Measurements from ENCODE around the gene SERPINE2.

The SERPINE2 gene

DNA sequence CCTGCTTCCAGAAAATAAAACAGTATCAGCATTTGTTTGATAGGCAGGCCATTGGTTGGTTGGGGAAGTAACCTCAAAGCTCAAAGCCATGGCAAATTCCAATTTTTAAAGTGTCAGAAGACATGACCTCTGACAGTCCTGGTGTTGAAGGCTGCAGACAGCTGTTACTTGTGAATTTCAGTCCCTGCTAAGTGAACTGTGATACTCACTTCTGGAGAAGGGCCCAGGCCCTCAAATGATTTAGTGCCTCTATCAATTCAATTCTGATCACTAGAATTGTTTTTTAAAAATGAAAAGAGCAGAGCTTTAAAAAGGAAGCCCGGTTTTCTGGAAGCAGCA lies 58.7 kb downstream of the SERPINE2 start:
- Histone ChIP-seq H4K5ac (ENCODE audit: low read length) (no peak overlapping the region), H2BK15ac (replicated peaks; ENCODE audit: low read depth) (no peak overlapping the region), H3K4me2 (ENCODE audit: low read length) (no peak overlapping the region), H3K79me1 (ENCODE audit: low read length) (no peaks in the 10 kb centered on the region), H3K4ac (ENCODE audit: low read depth, low read length) (no peak overlapping the region), H3K27ac (ENCODE audit: low read depth, low read length) (no peak overlapping the region), H2BK120ac (ENCODE audit: low read depth, low read length) (no peak overlapping the region), H3K79me2 (ENCODE audit: control insufficient read depth, insufficient read depth, low read length) (no peaks in the 10 kb centered on the region), H3K18ac (ENCODE audit: low read length) (no peak overlapping the region), H2BK5ac (ENCODE audit: low read length) (no peak overlapping the region), H3K9ac (ENCODE audit: low read length) (no peak overlapping the region), H3K27me3 (ENCODE audit: insufficient read depth, low read length, poor library complexity) (no peaks in the 10 kb centered on the region), H4K8ac (ENCODE audit: low read depth, low read length) (no peak overlapping the region), H3K4me3 (ENCODE audit: low read length) (no peak overlapping the region), H3K4me1 (ENCODE audit: control insufficient read depth, low read depth, low read length) (no peaks in the 10 kb centered on the region), H3K23ac (ENCODE audit: low read length) (no peak overlapping the region), H3K36me3 (ENCODE audit: control insufficient read depth, insufficient read depth, low read length) (peaks cover 25% of the 10 kb centered on the region), H3K56ac (ENCODE audit: low read length) (no peak overlapping the region), H2AK5ac (ENCODE audit: low read length) (no peak overlapping the region)
- WGBS (ENCODE audit: extremely low coverage, insufficient coverage, low lambda C conversion rate), result no CpG with 5 or more reads among the region's 1 CpG
- no peak for DNase-seq

DNA sequence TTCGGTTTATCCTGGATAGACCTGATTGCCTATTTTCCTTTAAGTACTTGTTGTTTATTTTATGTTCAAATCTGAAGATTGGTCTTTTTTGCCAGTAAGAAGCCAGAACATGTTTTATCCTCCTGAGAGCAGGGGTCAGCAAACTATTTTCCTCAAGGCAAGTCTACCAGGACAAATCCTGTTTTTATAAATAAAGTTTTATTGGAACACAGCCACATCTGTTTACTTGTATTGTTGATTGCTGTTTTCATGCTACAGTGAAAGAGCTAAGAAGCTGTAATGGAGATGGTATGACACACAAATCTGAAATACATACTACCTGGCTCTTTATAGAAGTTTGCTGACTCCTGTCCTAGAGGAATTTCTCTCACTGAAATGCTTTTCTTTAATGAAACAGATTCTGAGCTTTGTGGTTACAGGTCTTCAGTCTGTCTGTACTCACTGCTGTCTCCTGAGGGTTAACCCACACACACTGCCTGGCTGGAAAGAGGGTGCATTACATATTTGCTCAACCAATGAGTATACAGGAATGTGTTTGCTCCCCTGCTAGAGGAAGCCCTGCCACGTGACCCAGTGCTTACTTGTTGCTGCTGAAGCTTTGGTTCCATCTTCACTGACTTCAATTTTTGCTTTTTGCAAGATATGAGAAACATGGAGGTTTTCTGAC lies 59.2 kb downstream of the SERPINE2 start:
- Histone ChIP-seq H3K23ac (ENCODE audit: low read length) (no peak overlapping the region), H3K27me3 (ENCODE audit: insufficient read depth, low read length, poor library complexity) (no peaks in the 10 kb centered on the region), H3K79me2 (ENCODE audit: control insufficient read depth, insufficient read depth, low read length) (no peaks in the 10 kb centered on the region), H3K36me3 (ENCODE audit: control insufficient read depth, insufficient read depth, low read length) (peaks cover 25% of the 10 kb centered on the region), H3K79me1 (ENCODE audit: low read length) (no peaks in the 10 kb centered on the region), H4K8ac (ENCODE audit: low read depth, low read length) (no peak overlapping the region), H3K18ac (ENCODE audit: low read length) (no peak overlapping the region), H2BK5ac (ENCODE audit: low read length) (no peak overlapping the region), H2AK5ac (ENCODE audit: low read length) (no peak overlapping the region), H3K4ac (ENCODE audit: low read depth, low read length) (no peak overlapping the region), H3K4me3 (ENCODE audit: low read length) (no peak overlapping the region), H2BK15ac (replicated peaks; ENCODE audit: low read depth) (no peak overlapping the region), H3K56ac (ENCODE audit: low read length) (no peak overlapping the region), H3K27ac (ENCODE audit: low read depth, low read length) (no peak overlapping the region), H3K4me2 (ENCODE audit: low read length) (no peak overlapping the region), H2BK120ac (ENCODE audit: low read depth, low read length) (no peak overlapping the region), H4K5ac (ENCODE audit: low read length) (no peak overlapping the region), H3K9ac (ENCODE audit: low read length) (no peak overlapping the region), H3K4me1 (ENCODE audit: control insufficient read depth, low read depth, low read length) (no peaks in the 10 kb centered on the region)
- DNase-seq, result no peak
- WGBS (ENCODE audit: extremely low coverage, insufficient coverage, low lambda C conversion rate), result no CpG with 5 or more reads among the region's 2 CpGs

DNA sequence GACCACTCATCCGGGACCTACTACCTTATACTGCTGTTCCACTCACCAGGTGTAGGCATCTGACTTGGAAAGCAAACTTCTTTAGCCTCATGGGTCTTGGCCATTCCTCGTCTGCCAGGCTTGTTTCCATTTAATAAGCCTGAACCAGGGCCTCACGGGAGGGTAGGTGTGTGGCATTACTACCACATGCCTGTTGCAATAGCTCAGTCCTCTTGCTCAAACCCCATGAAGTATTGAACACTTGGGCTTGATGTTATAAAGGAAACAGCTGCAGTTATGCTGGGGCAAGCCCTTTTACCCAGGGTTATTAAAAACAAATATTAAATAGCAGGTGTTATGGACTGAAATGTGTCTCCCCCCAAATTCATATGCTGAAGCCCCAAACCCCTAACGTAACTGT lies 60.6 kb downstream of the SERPINE2 start:
- H2AK5ac ChIP-seq (ENCODE audit: low read length), result no peak overlapping the region
- H3K79me1 ChIP-seq (ENCODE audit: low read length), result no peaks in the 10 kb centered on the region
- no peak overlapping the region for H3K18ac ChIP-seq (ENCODE audit: low read length)
- H4K8ac ChIP-seq (ENCODE audit: low read depth, low read length), result no peak overlapping the region
- no peak overlapping the region for H3K9ac ChIP-seq (ENCODE audit: low read length)
- no peaks in the 10 kb centered on the region for H3K79me2 ChIP-seq (ENCODE audit: control insufficient read depth, insufficient read depth, low read length)
- H3K56ac ChIP-seq (ENCODE audit: low read length), result no peak overlapping the region
- H3K4me3 ChIP-seq (ENCODE audit: low read length), result no peak overlapping the region
- no peak overlapping the region for H3K23ac ChIP-seq (ENCODE audit: low read length)
- no peak for DNase-seq
- H2BK5ac ChIP-seq (ENCODE audit: low read length), result no peak overlapping the region
- H2BK15ac ChIP-seq (replicated peaks; ENCODE audit: low read depth), result no peak overlapping the region
- peaks cover 19% of the 10 kb centered on the region for H3K36me3 ChIP-seq (ENCODE audit: control insufficient read depth, insufficient read depth, low read length)
- H4K5ac ChIP-seq (ENCODE audit: low read length), result no peak overlapping the region
- no peak overlapping the region for H3K27ac ChIP-seq (ENCODE audit: low read depth, low read length)
- H3K4ac ChIP-seq (ENCODE audit: low read depth, low read length), result no peak overlapping the region
- H3K27me3 ChIP-seq (ENCODE audit: insufficient read depth, low read length, poor library complexity), result no peaks in the 10 kb centered on the region
- WGBS (ENCODE audit: extremely low coverage, insufficient coverage, low lambda C conversion rate), result no CpG with 5 or more reads among the region's 4 CpGs
- H3K4me2 ChIP-seq (ENCODE audit: low read length), result no peak overlapping the region
- no peak overlapping the region for H2BK120ac ChIP-seq (ENCODE audit: low read depth, low read length)
- H3K4me1 ChIP-seq (ENCODE audit: control insufficient read depth, low read depth, low read length), result no peaks in the 10 kb centered on the region

DNA sequence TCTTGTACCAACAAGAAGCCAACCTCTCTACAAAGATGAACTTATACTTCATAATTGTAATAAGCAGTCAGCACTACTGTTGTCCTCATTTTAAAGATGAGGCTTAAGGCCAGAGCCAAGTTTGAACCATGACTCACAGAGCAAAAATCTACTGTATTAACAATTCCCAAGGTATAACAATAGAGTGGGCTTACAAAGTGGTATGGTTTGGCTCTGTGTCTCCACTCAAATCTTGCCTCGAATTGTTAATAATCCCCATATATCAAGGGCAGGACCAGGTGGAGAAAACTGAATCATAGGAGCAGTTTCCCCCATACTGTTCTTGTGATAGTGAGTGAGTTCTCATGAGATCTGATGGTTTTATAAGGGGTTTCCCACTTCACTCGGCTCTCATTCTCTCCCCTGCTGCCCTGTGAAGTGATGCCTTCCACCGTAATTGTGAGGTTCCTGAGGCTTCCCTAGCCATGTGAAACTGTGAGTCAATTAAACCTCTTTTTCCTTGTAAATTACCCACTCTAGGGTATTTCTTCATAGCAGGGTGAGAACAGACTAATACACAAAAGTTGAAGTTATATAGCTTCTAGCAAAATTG lies 62.4 kb downstream of the SERPINE2 start:
- Histone ChIP-seq H4K5ac (ENCODE audit: low read length) (no peak overlapping the region), H4K8ac (ENCODE audit: low read depth, low read length) (no peak overlapping the region), H3K23ac (ENCODE audit: low read length) (no peak overlapping the region), H3K4ac (ENCODE audit: low read depth, low read length) (no peak overlapping the region), H2BK15ac (replicated peaks; ENCODE audit: low read depth) (no peak overlapping the region), H3K4me2 (ENCODE audit: low read length) (no peak overlapping the region), H3K18ac (ENCODE audit: low read length) (no peak overlapping the region), H3K4me1 (ENCODE audit: control insufficient read depth, low read depth, low read length) (no peaks in the 10 kb centered on the region), H3K4me3 (ENCODE audit: low read length) (no peak overlapping the region), H2BK120ac (ENCODE audit: low read depth, low read length) (no peak overlapping the region), H2BK5ac (ENCODE audit: low read length) (no peak overlapping the region), H3K79me1 (ENCODE audit: low read length) (no peaks in the 10 kb centered on the region), H2AK5ac (ENCODE audit: low read length) (no peak overlapping the region), H3K56ac (ENCODE audit: low read length) (no peak overlapping the region), H3K79me2 (ENCODE audit: control insufficient read depth, insufficient read depth, low read length) (no peaks in the 10 kb centered on the region), H3K36me3 (ENCODE audit: control insufficient read depth, insufficient read depth, low read length) (peaks cover 19% of the 10 kb centered on the region), H3K27ac (ENCODE audit: low read depth, low read length) (no peak overlapping the region), H3K27me3 (ENCODE audit: insufficient read depth, low read length, poor library complexity) (no peaks in the 10 kb centered on the region), H3K9ac (ENCODE audit: low read length) (no peak overlapping the region)
- no CpG with 5 or more reads among the region's 3 CpGs for WGBS (ENCODE audit: extremely low coverage, insufficient coverage, low lambda C conversion rate)
- DNase-seq, result no peak

GRCh38 chr2:223973606-223974005 lies 65.5 kb downstream of the SERPINE2 start:
- no peak overlapping the region for H3K4ac ChIP-seq (ENCODE audit: low read depth, low read length)
- H3K79me1 ChIP-seq (ENCODE audit: low read length), result no peaks in the 10 kb centered on the region
- no peaks in the 10 kb centered on the region for H3K79me2 ChIP-seq (ENCODE audit: control insufficient read depth, insufficient read depth, low read length)
- no peak overlapping the region for H3K4me3 ChIP-seq (ENCODE audit: low read length)
- H3K23ac ChIP-seq (ENCODE audit: low read length), result no peak overlapping the region
- no peak overlapping the region for H2BK15ac ChIP-seq (replicated peaks; ENCODE audit: low read depth)
- no CpG with 5 or more reads among the region's 3 CpGs for WGBS (ENCODE audit: extremely low coverage, insufficient coverage, low lambda C conversion rate)
- no peak overlapping the region for H3K18ac ChIP-seq (ENCODE audit: low read length)
- H4K5ac ChIP-seq (ENCODE audit: low read length), result no peak overlapping the region
- H3K27me3 ChIP-seq (ENCODE audit: insufficient read depth, low read length, poor library complexity), result no peaks in the 10 kb centered on the region
- no peak overlapping the region for H3K56ac ChIP-seq (ENCODE audit: low read length)
- H3K4me2 ChIP-seq (ENCODE audit: low read length), result no peak overlapping the region
- H4K8ac ChIP-seq (ENCODE audit: low read depth, low read length), result no peak overlapping the region
- H3K4me1 ChIP-seq (ENCODE audit: control insufficient read depth, low read depth, low read length), result no peaks in the 10 kb centered on the region
- no peak overlapping the region for H2BK5ac ChIP-seq (ENCODE audit: low read length)
- no peak overlapping the region for H2AK5ac ChIP-seq (ENCODE audit: low read length)
- DNase-seq, result no peak
- H3K36me3 ChIP-seq (ENCODE audit: control insufficient read depth, insufficient read depth, low read length), result peaks cover 5% of the 10 kb centered on the region
- no peak overlapping the region for H3K27ac ChIP-seq (ENCODE audit: low read depth, low read length)
- H2BK120ac ChIP-seq (ENCODE audit: low read depth, low read length), result no peak overlapping the region
- H3K9ac ChIP-seq (ENCODE audit: low read length), result no peak overlapping the region

DNA sequence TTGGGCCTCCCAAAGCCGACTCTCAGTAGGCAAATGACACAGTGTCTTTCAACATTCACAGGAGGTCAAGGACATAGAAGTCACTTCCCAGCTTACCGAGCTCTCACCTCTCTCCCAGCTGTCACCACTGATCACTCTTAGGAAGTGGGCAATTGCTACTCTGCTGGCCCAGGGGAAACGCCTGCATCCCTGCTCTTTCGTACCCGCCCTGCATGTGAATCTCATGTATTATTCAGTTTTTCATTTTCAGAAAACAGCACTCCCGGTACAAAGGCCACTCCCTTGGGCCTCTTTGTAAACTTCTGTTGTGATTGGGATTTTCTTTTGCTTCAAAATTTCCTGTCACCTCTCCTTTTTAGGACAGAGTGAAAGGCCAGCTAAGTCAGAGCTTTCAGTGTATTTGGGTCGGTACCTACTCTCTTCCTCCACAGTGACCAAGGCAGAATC lies 66.4 kb downstream of the SERPINE2 start:
- peaks cover 3% of the 10 kb centered on the region for H3K36me3 ChIP-seq (ENCODE audit: control insufficient read depth, insufficient read depth, low read length)
- no peak overlapping the region for H3K9ac ChIP-seq (ENCODE audit: low read length)
- H2BK5ac ChIP-seq (ENCODE audit: low read length), result no peak overlapping the region
- DNase-seq, result peak; percentile 62
- no peak overlapping the region for H4K8ac ChIP-seq (ENCODE audit: low read depth, low read length)
- no peak overlapping the region for H3K23ac ChIP-seq (ENCODE audit: low read length)
- no peaks in the 10 kb centered on the region for H3K4me1 ChIP-seq (ENCODE audit: control insufficient read depth, low read depth, low read length)
- no peak overlapping the region for H2AK5ac ChIP-seq (ENCODE audit: low read length)
- no peaks in the 10 kb centered on the region for H3K79me1 ChIP-seq (ENCODE audit: low read length)
- H2BK120ac ChIP-seq (ENCODE audit: low read depth, low read length), result no peak overlapping the region
- WGBS (ENCODE audit: extremely low coverage, insufficient coverage, low lambda C conversion rate), result no CpG with 5 or more reads among the region's 7 CpGs
- no peak overlapping the region for H4K5ac ChIP-seq (ENCODE audit: low read length)
- no peak overlapping the region for H3K18ac ChIP-seq (ENCODE audit: low read length)
- no peak overlapping the region for H3K27ac ChIP-seq (ENCODE audit: low read depth, low read length)
- H3K79me2 ChIP-seq (ENCODE audit: control insufficient read depth, insufficient read depth, low read length), result no peaks in the 10 kb centered on the region
- H3K4ac ChIP-seq (ENCODE audit: low read depth, low read length), result no peak overlapping the region
- H3K27me3 ChIP-seq (ENCODE audit: insufficient read depth, low read length, poor library complexity), result no peaks in the 10 kb centered on the region
- H3K4me2 ChIP-seq (ENCODE audit: low read length), result no peak overlapping the region
- H3K56ac ChIP-seq (ENCODE audit: low read length), result no peak overlapping the region
- H2BK15ac ChIP-seq (replicated peaks; ENCODE audit: low read depth), result no peak overlapping the region
- H3K4me3 ChIP-seq (ENCODE audit: low read length), result no peak overlapping the region

Data from mesendoderm (in vitro differentiated cells).